CD4-positive, alpha-beta T cell (primary cell): ENCODE data around the gene SEMA4D. TPM values are rescaled to one million over a fixed set of nuclear protein-coding genes. Genes with fewer than 3 reads are reported as not detected.

ENCODE experiments used
- ATAC-seq: fragments of 200-7000 bp; cut with Tn5 transposase; one replicate; pipeline ENCODE4 v1.10.0; 2022; ENCODE audit warnings: mild to moderate bottlenecking; ENCODE audit not compliant: poor library complexity
- CTCF ChIA-PET: fragments of 350-600 bp; sonication (Branson Sonifier 250); formaldehyde crosslinking; loops from one replicate; lab custom pipeline; 2021; ENCODE audit warnings: antibody characterized with exemption, inconsistent platforms; lab: Charles Lee
- POLR2A ChIA-PET: fragments of 350-600 bp; sonication (Branson Sonifier 250); formaldehyde crosslinking; loops from one replicate; lab custom pipeline; 2021; ENCODE audit warnings: antibody characterized with exemption, inconsistent platforms; lab: Charles Lee
- DNase-seq, 14 experiments: peaks; one replicate each; pipeline ENCODE4 v3.0.0-alpha.2; 2013 to 2020; ENCODE audit warnings: mixed read lengths in 2 of 14
- H3K27ac ChIP-seq, 2 donors: one replicate each; pipeline versions ENCODE4 v1.5.1 to v1.7.0; 2013; ENCODE audit warnings: low read length in 2 of 2, low read depth in 1 of 2, mild to moderate bottlenecking in 1 of 2
- H3K27me3 ChIP-seq, 2 experiments: 1 replicate in 1 of 2; 2 replicates in 1 of 2; pipeline versions ENCODE4 v1.6.1 to v1.7.0; 2013; ENCODE audit warnings: low read length in 2 of 2, control low read depth in 1 of 2, mild to moderate bottlenecking in 1 of 2, moderate library complexity in 1 of 2; ENCODE audit not compliant: insufficient read depth in 2 of 2, control insufficient read depth in 1 of 2
- H3K36me3 ChIP-seq: one replicate; pipeline ENCODE4 v1.6.1; 2013; ENCODE audit warnings: low read length, control low read depth; ENCODE audit not compliant: insufficient read depth
- H3K4me1 ChIP-seq: one replicate; pipeline ENCODE4 v1.6.1; 2013; ENCODE audit warnings: low read length, control low read depth; ENCODE audit not compliant: insufficient read depth
- H3K4me3 ChIP-seq: one replicate; pipeline ENCODE4 v1.5.1; 2013; ENCODE audit warnings: mild to moderate bottlenecking, low read length, moderate library complexity
- H3K9me3 ChIP-seq, 2 experiments: 1 replicate in 1 of 2; 2 replicates in 1 of 2; pipeline versions ENCODE4 v1.6.1 to v1.7.0; 2013; ENCODE audit warnings: low read length in 2 of 2, mild to moderate bottlenecking in 2 of 2, control low read depth in 1 of 2, moderate library complexity in 1 of 2; ENCODE audit not compliant: control insufficient read depth in 1 of 2, insufficient read depth in 1 of 2
- H3K27ac Mint-ChIP-seq: one replicate; pipeline ENCODE4 v1.8.0; 2020; ENCODE audit warnings: mixed read lengths
- H3K27me3 Mint-ChIP-seq: one replicate; pipeline ENCODE4 v1.8.0; 2021; ENCODE audit warnings: mixed read lengths
- H3K36me3 Mint-ChIP-seq: one replicate; pipeline ENCODE4 v1.8.0; 2021; ENCODE audit warnings: low read depth, mixed read lengths
- H3K4me1 Mint-ChIP-seq: one replicate; pipeline ENCODE4 v1.8.0; 2021; ENCODE audit warnings: low read depth, mixed read lengths
- H3K4me3 Mint-ChIP-seq: one replicate; pipeline ENCODE4 v1.8.0; 2020; ENCODE audit warnings: mild to moderate bottlenecking, mixed read lengths
- H3K9me3 Mint-ChIP-seq: one replicate; pipeline ENCODE4 v1.8.0; 2020; ENCODE audit warnings: mixed read lengths
- CTCF ChIP-seq: fragments of 200-600 bp; IDR thresholded peaks from one replicate; pipeline ENCODE4 v1.8.0; 2022; ENCODE audit warnings: antibody characterized with exemption, mild to moderate bottlenecking
- intact Hi-C, 2 experiments: fragments of 100-400 bp; cut with DNase I in 1 of 2; cut with micrococcal nuclease in 1 of 2; formaldehyde crosslinking; loops; one replicate each; pipeline versions ENCODE4 v1.15.1 to v1.9.0; 2023 to 2025; cut with DNase I, micrococcal nuclease
- total RNA-seq, 174 experiments: library from RNA in 2 of 174; stranded (reverse) in 2 of 174; gene quantifications; one replicate each; pipeline ENCODE4 v1.2.3 and lab custom pipeline; 2021 to 2026

SEMA4D gene
- total RNA-seq, 2 experiments from 2014 or later = 399 to 430 TPM

DNA sequence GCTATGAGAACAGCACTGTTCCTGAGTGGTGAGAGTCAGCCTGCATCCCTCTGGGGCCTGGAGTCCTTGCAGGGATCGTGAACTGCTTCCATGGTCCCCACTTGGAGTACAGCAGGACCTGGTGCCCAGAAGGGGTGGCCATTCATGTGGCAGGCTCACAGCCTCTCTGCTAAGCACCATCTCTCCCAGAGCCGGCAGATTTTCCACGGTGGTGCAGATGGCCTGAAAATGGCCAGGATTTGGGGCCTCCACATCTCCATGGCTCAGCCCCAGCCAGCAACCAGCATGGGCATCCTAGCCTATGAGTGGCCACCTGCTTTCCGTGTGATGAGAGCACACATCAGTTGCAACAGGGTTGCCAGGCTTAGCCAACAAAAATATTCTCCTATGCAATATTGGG, 33.9 kb upstream of the SEMA4D start:
- TF ChIP-seq CTCF = no peak
- ATAC-seq (no peak), DNase-seq (no peak)
- Mint-ChIP-seq H3K27me3 (no peaks in the 10 kb centered on the region), H3K4me3 (no peak overlapping the region), H3K9me3 (no peaks in the 10 kb centered on the region), H3K4me1 (peaks cover 99% of the 10 kb centered on the region), H3K27ac (peak overlapping the region; percentile 94), H3K36me3 (no peaks in the 10 kb centered on the region)
- ChIA-PET CTCF (interaction anchor here (0.6 to 0.9 kb wide), 2 partner anchors 103 to 1334 kb away, joined by 3 read pairs; no protein-coding TSS in a partner anchor), POLR2A (interaction anchor here (1.1 to 3.2 kb wide), 3 partner anchors 9 to 41 kb away, joined by 7 to 13 read pairs (median 8); no protein-coding TSS in a partner anchor)
- Histone ChIP-seq H3K9me3 (peaks cover 0 to 3% of the 10 kb centered on the region in 2 experiments), H3K4me1 (peaks cover 97% of the 10 kb centered on the region), H3K36me3 (no peaks in the 10 kb centered on the region), H3K27me3 (no peaks in the 10 kb centered on the region), H3K4me3 (no peak overlapping the region), H3K27ac (no peak overlapping the region)
- intact Hi-C loops = no loop called here

DNA sequence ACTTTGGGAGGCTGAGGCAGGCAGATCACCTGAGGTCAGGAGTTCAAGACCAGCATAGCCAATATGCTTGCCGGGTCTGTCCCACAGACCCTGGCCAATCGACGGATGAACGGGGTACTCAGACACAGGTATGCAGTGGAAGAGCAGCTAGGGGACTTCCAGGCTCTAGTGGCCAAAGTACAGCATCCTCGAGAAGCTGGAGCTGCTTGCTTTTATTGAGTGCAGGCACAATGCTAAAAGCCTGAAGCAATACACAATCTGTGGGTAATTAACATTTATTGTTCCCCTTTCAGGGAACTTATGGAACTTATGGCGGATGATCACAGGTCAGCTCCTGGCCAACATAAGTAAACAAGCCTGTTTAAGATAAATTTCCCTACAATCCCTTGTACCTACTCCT, 32.8 kb upstream of the SEMA4D start:
- no peaks in the 10 kb centered on the region for H3K36me3 Mint-ChIP-seq
- POLR2A ChIA-PET = interaction anchor here (0.6 to 3.2 kb wide), 5 partner anchors 8 to 40 kb away, joined by 3 to 18 read pairs (median 8); no protein-coding TSS in a partner anchor
- H3K4me3 Mint-ChIP-seq = no peak overlapping the region
- H3K9me3 Mint-ChIP-seq = no peaks in the 10 kb centered on the region
- CTCF ChIA-PET = interaction anchor here (0.9 to 4.2 kb wide), 3 partner anchors 18 to 102 kb away, joined by 3 to 31 read pairs (median 8); no protein-coding TSS in a partner anchor
- H3K27me3 Mint-ChIP-seq = no peaks in the 10 kb centered on the region
- DNase-seq (no peak), ATAC-seq (no peak)
- H3K27ac Mint-ChIP-seq = peak overlapping the region; percentile 94
- peaks cover 0 to 3% of the 10 kb centered on the region in 2 experiments for H3K9me3 ChIP-seq
- intact Hi-C loops = no loop called here
- H3K27me3 ChIP-seq = no peaks in the 10 kb centered on the region
- no peak overlapping the region for H3K4me3 ChIP-seq
- TF ChIP-seq CTCF = no peak
- peaks cover 98% of the 10 kb centered on the region for H3K4me1 ChIP-seq
- H3K27ac ChIP-seq = no peak overlapping the region
- no peaks in the 10 kb centered on the region for H3K36me3 ChIP-seq
- H3K4me1 Mint-ChIP-seq = peaks cover 96% of the 10 kb centered on the region

DNA sequence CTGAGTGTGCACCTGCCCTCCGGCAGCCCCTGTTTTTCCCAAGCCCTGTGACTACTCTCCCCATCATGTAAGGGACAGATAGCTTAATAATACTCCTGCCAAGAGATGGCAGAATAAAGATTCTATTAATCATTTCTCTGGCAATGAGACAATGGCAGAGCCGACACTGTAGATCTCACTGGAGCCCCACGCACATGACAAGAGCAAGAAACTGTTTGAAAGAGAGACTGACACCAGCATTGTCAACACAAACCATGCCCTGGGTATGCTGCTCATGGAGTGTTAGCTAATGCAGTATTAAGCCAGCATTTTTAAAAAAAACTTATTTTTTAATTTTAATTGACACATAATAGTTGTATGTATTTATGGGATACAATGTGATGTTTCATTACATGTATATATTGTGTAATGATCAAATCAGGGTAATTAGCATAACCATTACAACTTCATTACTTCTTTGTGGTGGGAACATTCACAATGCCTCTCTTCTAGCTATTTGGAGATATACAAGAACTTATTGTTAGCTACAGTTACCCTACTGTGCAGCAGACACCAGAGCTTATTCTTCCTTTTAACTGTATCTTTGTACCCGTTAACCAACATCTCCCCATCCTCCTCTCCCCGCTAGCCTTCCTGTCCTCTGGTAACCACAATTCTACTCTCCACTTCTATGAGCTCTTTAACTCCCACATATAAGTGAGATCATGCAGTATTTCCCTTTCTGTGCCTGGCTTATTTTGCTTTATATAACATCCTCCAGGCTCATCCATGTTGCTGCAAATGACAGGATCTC, 31.5 kb upstream of the SEMA4D start:
- intact Hi-C loops = loop anchor here (2.0 to 10.0 kb wide), 3 partner anchors 19 to 215 kb away; partner anchors contain the start of genes CKS2 (in 1 of the 2), SECISBP2 (in 1 of the 2) and SEMA4D (in 1 of the 2)
- H3K9me3 Mint-ChIP-seq = no peaks in the 10 kb centered on the region
- ChIA-PET POLR2A (interaction anchor here (0.6 to 3.2 kb wide), 21 partner anchors 6 to 119 kb away, joined by 3 to 18 read pairs (median 3); no protein-coding TSS in a partner anchor), CTCF (interaction anchor here (1.0 to 4.2 kb wide), 4 partner anchors 19 to 102 kb away, joined by 3 to 31 read pairs (median 6); no protein-coding TSS in a partner anchor)
- peaks cover 96% of the 10 kb centered on the region for H3K4me1 Mint-ChIP-seq
- peak overlapping the region; percentile 36 for H3K4me3 Mint-ChIP-seq
- peaks cover 0 to 3% of the 10 kb centered on the region in 2 experiments for H3K9me3 ChIP-seq
- H3K36me3 Mint-ChIP-seq = no peaks in the 10 kb centered on the region
- H3K4me1 ChIP-seq = peaks cover 98% of the 10 kb centered on the region
- no peaks in the 10 kb centered on the region for H3K27me3 Mint-ChIP-seq
- H3K36me3 ChIP-seq = no peaks in the 10 kb centered on the region
- H3K27ac Mint-ChIP-seq = peak overlapping the region; percentile 94
- no peaks in the 10 kb centered on the region for H3K27me3 ChIP-seq
- H3K27ac ChIP-seq = peak overlapping the region; percentile 23 to 27
- no peak for TF ChIP-seq CTCF
- no peak overlapping the region for H3K4me3 ChIP-seq
- peak; percentile 83 for ATAC-seq
- peak in 4 of 14 experiments; percentile 51 to 73 (median 52) for DNase-seq
